ENCODE measurements around the gene KRTAP10-4. TPM values are rescaled to one million over a fixed set of nuclear protein-coding genes. Genes with fewer than 3 reads are reported as not detected.
"Not testable (repeated sequence)": the region's sequence is repeated elsewhere in the genome, so short reads cannot be mapped to it uniquely, and the experiment has no call there.

KRTAP10-4 gene
- total RNA-seq, 1 experiment from 2014 or later: not detected

DNA sequence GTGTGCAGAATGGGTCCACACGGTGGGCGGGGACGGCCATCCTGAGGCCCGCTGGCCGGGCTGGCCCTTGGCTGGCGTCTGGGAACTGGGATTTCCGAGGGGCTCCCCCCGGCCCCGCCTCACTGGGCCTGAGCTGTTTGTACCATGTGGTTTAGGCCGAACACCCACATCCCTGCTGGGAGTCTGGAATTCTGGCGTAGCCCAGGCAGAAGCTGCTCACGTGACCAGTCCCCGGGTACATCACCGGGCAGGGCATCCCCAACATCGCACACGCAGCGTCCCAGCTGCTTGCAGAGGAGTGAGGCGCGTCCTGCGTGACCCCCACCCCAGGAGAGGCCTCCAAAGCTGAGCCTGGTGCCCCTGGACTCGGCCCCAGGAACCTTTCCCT is 28.9 kb downstream of the KRTAP10-4 start:
- in situ Hi-C loops (cut with HindIII; ENCODE audit: low pct_unique_long_range_greater_than_20kb, low sequenced_read_pairs): no loop called here
- no peak for DNase-seq (ENCODE audit: low read depth, low spot score)

DNA sequence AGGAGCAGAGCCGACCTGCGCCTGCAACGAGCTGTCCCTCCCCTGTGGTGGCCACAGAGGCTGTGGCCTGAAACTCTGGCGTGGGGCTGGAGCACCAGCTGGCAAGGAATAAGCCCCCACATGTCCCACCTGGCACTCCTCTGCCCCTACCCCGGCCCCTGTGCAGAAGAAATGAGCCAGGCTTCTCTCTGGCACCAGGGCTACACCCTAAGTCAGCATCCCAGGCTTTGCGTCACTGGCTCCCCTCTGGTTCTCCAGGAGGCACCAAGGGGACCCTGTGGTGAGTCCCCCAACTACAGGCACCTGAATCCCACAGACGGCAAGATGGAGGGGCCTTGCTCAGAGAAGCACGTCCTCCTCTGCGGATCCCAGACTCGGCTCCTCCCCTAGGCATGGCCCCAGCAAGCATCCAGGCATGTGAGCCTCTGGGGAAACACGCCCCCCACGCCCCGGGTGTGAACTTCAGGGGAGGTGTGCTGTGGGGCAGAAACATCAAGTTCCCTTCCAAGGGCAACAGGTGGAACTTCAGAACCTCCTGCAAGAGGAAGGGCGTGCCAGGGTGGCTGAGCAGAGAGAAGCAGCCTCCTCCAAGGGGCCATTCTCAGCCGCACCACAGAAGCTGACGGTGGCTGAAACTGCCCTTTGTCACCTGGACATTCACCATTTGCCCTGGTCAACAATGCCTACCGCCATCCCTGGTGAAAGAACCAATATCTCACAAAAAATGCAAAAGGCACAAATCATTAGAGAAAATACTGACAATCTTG is 29.8 kb downstream of the KRTAP10-4 start:
- in situ Hi-C loops (cut with HindIII; ENCODE audit: low pct_unique_long_range_greater_than_20kb, low sequenced_read_pairs): no loop called here
- DNase-seq (ENCODE audit: low read depth, low spot score): no peak

DNA sequence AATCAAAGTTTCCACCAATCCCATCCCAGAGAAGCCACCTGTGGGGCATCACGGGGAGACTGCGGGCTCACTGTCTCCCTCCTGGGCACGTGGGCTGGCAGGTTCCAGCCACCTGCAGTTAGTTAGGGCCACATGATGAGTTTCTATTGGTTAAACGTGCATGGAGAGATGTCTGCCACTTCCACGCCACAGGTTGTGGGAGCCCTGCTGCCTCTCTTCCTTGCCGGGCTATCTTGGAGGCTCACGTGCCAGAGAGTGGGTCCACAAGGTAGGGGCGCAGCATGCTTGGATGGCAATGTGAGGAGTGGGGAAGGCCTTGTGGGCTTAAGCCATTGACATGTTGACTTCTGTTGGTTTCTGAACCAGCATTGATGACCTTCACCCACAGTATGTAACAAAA is 30.4 kb downstream of the KRTAP10-4 start:
- in situ Hi-C loops (cut with HindIII; ENCODE audit: low pct_unique_long_range_greater_than_20kb, low sequenced_read_pairs): no loop called here
- DNase-seq (ENCODE audit: low read depth, low spot score): no peak

DNA sequence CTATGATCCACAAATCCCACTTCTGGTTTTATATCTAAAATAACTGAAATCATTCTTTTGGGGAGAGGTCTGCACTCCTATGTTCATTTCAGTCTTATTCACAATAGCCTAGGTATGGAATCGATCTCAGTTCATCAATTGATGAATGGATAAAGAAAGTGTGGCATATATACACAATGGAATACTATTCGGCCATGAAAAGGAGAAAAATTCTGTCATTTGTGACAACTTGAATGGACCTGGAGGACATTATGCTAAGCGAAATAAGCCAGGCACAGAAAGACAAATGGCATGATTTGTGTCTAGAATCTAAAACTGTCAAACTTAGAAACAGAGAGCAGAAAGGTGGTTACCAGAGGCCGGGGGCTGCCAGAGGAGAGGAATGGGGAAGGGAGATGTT is 33.0 kb downstream of the KRTAP10-4 start:
- in situ Hi-C loops (cut with HindIII; ENCODE audit: low pct_unique_long_range_greater_than_20kb, low sequenced_read_pairs): no loop called here
- no peak for DNase-seq (ENCODE audit: low read depth, low spot score)

DNA sequence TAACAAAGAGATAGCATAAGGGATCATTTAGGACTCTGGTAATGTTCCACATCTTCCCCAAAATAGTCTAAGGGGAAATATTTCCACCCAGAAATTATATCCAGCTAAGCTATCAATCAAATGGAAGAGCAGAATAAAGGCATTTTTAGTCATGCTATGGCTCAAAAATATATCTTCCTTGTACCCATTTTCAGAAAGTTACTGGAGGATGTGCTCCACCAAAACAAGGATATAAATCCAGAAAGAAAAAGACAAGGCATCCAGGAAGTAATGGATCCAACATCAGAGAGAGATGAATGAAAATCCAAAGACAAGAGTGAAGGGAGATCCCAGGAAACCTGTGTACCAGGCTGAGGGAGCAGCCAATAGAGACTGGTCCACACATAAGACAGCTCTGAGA is 35.7 kb downstream of the KRTAP10-4 start:
- no peak for DNase-seq (ENCODE audit: low read depth, low spot score)
- in situ Hi-C loops (cut with HindIII; ENCODE audit: low pct_unique_long_range_greater_than_20kb, low sequenced_read_pairs): no loop called here

DNA sequence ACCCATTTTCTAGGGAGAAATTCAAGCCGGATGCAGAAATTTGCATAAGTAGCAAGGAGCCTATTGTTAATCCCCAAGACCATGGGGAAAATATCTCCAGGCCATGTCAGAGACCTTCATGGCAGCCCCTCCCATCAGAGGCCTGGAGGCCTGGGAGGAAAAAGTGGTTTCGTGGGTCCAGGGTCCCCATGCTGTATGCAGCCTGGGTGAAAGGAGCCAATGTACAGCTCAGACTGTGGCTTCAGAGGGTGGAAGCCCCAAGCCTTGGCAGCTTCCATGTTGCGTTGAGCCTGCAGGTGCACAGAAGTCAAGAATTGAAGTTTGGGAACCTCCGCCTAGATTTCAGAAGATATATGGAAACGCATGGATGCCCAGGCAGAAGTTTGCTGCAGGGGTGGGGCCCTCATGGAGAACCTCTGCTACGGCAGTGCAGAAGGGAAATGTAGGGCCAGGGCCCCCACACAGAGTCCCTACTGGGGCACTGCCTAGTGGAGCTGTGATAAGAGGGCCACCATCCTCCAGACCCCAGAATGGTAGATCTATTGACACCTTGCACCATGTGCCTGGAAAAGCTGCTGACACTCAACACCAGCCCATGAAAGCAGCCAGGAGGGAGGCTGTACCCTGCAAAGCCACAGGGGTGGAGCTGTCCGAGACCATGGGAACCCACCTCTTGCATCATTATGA is 36.8 kb downstream of the KRTAP10-4 start:
- in situ Hi-C loops (cut with HindIII; ENCODE audit: low pct_unique_long_range_greater_than_20kb, low sequenced_read_pairs); DNase-seq (ENCODE audit: low read depth, low spot score): not testable (repeated sequence)

DNA sequence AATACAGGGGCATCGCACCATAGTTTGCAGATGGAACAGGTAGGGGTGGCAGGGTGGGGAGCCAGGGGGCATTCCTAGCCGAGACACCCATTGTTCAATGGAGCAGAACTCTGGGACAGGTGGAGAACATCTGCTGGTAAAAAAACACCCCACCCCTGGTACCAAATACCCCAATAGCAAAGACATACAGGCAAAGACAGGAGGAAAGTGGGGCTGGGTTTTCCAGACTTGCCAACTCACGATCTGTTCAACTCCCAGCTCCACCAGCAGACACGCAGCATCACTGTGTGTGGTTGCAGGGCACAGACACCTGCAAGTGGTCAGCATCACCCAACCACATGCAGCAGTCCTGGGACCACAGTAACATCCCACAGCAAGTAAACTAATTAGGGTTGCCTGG is 38.0 kb downstream of the KRTAP10-4 start:
- in situ Hi-C loops (cut with HindIII; ENCODE audit: low pct_unique_long_range_greater_than_20kb, low sequenced_read_pairs): no loop called here
- no peak for DNase-seq (ENCODE audit: low read depth, low spot score)

DNA sequence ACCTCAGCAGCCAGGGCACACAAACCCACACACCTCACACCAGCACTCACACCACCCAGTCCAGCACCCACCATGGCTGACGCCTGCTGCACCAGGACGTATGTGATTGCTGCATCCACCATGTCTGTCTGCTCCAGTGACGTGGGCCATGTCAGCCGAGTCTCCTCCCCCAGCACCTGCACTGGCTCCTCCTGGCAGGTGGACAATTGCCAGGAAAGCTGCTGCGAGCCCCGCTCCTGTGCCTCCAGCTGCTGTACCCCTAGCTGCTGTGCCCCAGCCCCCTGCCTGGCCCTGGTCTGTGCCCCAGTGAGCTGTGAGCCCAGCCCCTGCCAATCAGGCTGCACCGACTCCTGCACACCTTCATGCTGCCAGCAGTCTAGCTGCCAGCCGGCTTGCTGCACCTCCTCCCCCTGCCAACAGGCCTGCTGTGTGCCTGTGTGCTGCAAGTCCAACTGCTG is 38.5 kb downstream of the KRTAP10-4 start, which contains the start of gene KRTAP10-8:
KRTAP10-8 (plus strand) TSS at position 51 of the 458 bp plus-strand sequence; CDS start at position 73, 22 bp downstream.
- no peak for DNase-seq (ENCODE audit: low read depth, low spot score)
- in situ Hi-C loops (cut with HindIII; ENCODE audit: low pct_unique_long_range_greater_than_20kb, low sequenced_read_pairs): no loop called here

DNA sequence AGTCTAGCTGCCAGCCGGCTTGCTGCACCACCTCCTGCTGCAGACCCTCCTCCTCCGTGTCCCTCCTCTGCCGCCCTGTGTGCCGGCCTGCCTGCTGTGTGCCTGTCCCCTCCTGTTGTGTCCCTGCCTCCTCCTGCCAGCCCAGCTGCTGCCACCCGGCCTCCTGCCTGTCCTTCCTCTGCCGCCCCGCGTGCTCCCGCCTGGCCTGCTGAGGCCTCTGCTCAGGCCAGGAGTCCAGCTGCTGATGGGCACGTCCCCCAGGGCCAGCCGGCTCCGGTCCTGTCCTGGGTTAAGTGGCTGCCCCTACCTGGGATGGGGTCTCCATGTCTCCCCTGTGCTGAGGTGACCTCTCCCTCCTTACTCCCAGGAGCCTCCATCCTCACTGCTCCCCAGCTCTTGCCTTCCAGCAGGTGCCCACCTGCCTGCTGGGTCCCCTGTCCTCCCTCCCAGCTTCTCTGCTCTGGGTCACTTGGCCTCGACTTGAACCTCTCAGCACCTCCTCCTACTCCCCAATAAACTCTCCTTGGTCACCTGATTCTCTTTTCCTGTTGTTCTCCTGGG is 39.2 kb downstream of the KRTAP10-4 start:
- in situ Hi-C loops (cut with HindIII; ENCODE audit: low pct_unique_long_range_greater_than_20kb, low sequenced_read_pairs): no loop called here
- no peak for DNase-seq (ENCODE audit: low read depth, low spot score)

DNA sequence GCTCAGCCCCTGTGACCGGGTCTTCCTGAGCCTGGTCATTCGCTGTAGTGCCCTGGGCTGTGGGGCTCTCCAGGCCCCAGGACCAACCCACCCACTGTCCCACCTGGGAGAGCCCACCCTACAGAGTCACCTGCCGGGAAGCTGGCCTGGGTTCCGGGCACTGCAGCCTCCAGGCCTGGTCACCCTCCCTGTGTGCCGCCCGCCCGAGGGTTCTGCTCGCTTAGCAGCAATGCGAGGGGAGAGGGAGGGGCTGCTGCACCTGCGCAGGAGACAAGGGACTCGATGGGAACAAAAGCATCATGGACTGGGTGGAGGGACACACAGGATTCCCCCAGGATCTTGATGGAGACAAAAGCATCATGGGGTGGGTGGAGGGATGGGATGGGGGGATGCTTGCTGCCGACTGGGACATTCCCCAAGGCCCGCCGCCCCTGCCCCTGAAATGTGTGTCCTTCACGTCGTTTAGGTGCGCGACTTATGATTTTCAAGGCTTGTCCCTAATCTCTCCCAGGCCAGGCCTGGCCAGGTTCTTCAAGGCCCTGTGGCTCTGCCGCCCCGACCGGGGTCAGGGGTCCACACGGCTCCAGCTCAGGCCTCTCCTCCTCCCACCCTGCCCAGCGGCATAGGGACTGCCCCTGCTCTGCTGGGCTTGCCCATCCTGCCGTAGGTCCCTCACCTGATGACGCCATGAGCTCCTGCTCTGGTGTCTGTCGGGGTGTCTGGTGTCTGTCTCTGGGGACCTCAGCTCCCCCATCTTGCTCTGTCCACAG is 40.0 kb downstream of the KRTAP10-4 start:
- in situ Hi-C loops (cut with HindIII; ENCODE audit: low pct_unique_long_range_greater_than_20kb, low sequenced_read_pairs): no loop called here
- no peak for DNase-seq (ENCODE audit: low read depth, low spot score)

DNA sequence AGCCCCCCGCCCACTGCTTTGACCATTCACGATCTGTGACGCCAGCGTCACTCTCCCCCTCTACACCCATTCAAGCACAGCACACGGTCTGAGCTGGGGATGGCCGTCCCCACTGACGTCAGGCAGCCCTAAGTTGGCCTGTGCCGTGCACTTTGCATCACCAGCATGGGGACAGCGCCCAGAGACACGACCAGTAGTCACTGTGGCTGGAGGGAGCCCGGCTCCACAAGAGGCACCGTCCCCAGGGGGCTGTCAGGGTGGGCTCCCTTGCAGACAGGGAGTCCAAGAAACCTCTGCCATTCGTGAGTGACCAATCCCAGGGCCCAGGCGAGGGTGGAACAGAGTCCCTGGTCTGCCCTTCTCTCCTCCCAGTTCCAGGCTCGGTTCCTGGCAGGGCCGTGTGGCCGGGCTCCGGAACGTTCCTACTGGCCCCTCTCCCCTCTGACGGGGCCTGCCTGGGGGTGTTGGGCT is 40.7 kb downstream of the KRTAP10-4 start:
- in situ Hi-C loops (cut with HindIII; ENCODE audit: low pct_unique_long_range_greater_than_20kb, low sequenced_read_pairs): no loop called here

DNA sequence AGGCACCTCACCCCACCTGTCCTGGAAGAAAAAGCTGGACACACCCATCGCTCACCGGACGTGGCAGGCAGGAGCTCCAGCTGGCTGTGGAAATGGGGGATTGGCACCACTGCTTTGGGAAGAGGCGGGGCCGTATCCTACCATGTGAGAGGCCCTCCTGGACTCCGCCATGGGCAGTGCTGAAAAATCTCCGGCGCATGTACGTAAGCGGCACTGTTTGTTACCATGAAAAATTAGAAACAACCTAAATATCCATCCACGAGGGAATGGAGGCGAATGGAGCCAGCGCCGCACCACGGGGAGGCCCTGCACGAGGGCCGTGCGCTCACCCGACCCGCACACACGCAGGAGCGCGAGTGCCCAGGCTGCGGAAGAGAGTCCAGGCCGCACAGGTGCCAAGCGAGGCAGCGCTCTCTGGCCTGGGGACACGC is 41.4 kb downstream of the KRTAP10-4 start:
- in situ Hi-C loops (cut with HindIII; ENCODE audit: low pct_unique_long_range_greater_than_20kb, low sequenced_read_pairs): no loop called here
- DNase-seq (ENCODE audit: low read depth, low spot score): no peak

More for the DNA sequence above, 40.7 kb downstream of the KRTAP10-4 start:
- DNase-seq (ENCODE audit: low read depth, low spot score): no peak

DNA sequence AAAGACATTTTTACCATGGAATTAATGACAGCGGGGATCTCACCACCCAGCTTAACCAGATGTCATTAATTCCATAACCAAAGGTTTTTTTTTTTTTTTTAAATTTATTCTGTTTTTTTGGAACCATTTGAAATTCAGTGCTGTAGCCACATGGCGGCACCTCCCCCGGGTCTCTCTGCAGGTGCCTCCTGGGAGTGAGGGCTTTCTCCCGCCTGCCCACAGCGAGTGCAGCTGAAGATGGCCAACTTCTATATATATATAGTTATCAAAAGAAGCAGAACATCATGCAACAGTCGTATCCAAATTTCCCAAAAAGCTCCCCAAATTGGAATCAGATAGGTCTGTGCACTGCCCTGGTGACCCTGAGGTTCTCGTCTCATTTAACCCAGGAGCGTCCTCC is 41.9 kb downstream of the KRTAP10-4 start:
- in situ Hi-C loops (cut with HindIII; ENCODE audit: low pct_unique_long_range_greater_than_20kb, low sequenced_read_pairs): no loop called here
- DNase-seq (ENCODE audit: low read depth, low spot score): no peak

DNA sequence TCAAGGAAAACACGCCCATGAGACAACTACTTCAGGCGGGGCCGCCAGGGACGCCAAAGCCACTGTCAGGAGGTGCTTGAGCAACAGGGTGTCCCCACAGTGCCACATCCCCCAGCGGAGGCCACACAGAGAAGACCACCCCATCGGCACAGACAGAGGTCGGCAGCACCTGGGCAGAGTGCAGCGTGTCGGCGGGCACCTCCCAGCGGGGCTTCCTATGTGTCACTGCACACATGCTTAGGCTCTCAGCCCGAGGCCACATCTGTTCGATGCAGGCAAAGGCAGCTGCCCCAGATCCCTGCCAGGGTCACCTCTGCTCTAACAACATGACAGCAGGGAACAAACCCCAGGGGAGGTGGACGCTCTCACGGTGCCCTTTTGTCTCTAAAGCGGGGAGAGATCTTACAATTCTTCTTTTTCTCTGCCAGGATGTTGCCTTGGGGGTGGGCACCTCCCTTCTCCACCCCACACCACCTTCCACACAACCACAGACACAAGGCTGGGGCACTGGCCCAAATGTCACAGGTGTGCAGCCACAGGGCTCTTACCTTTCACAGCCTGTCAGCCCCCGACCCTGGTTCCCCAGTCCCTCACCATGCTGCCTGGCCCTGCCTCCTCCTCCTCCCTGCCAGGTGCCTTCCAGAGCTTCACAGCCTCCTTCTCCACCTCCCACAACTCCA is 42.5 kb downstream of the KRTAP10-4 start:
- DNase-seq (ENCODE audit: low read depth, low spot score): no peak
- in situ Hi-C loops (cut with HindIII; ENCODE audit: low pct_unique_long_range_greater_than_20kb, low sequenced_read_pairs): no loop called here

DNA sequence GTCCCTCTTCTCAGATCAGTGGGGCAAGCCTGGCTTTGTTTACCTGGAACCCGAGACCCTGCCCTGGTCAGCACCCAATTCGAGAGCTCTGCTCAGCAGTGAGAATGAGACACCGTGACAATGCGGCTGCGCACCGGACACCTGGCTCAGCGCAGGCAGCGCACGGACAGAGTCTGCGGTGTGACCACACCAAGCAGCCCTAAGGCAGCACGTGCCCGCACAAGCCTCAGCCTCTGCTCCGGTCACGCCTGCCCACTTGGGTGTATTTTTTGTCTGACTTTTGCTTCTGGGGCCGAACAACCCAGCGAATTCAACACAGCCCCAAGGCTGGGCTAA is 43.0 kb downstream of the KRTAP10-4 start:
- DNase-seq (ENCODE audit: low read depth, low spot score): no peak
- in situ Hi-C loops (cut with HindIII; ENCODE audit: low pct_unique_long_range_greater_than_20kb, low sequenced_read_pairs): no loop called here

DNA sequence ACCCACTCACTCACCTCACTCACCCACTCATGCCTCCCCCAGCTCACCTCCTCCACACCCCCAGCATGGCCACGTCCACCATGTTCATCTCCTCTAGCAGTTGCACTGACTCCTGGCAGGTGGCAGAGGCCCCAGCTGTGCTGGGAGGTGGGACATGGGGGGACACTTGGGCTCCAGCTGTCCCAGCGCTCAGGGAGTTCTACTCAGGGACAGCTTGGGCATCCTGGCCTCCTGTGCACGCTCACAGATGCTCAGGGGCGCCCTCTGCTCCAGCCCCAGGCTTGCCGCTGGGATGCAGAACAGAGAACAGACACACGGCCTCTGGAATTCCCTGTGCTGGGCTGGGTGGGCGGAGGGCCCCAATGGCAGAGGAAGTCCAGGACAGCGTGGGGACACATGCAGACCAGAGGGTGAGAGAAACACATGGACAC is 43.6 kb downstream of the KRTAP10-4 start:
- no peak for DNase-seq (ENCODE audit: low read depth, low spot score)
- in situ Hi-C loops (cut with HindIII; ENCODE audit: low pct_unique_long_range_greater_than_20kb, low sequenced_read_pairs): no loop called here

DNA sequence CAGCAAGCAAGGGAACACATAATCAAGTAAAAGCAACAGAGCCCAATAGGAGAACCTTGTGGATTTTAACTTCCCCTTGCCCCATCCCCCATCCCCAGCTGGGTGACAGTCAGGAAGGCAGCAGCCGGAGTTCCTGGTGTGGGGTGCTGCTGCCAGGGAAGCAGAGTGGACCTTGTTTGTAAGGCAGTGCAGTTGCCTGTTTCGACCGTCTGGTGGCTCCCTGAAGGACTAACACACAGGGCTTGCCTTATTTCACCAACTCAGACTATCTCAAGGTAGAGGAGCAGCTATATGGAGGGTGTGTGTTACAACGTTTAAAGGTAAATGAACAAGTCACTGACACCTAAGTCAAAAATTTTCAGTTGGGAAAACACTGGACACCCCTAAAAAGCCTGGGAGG is 45.0 kb downstream of the KRTAP10-4 start:
- in situ Hi-C loops (cut with HindIII; ENCODE audit: low pct_unique_long_range_greater_than_20kb, low sequenced_read_pairs): no loop called here
- DNase-seq (ENCODE audit: low read depth, low spot score): peak; percentile 41

Data from SK-MEL-5 (cell line).